Astrocyte (in vitro differentiated cells and primary cell): ENCODE results near the gene NPTX1. TPM values are rescaled to one million over a fixed set of nuclear protein-coding genes. Genes with fewer than 3 reads are reported as not detected.

Experiments used
- DNase-seq: peaks from one replicate; pipeline ENCODE4 v3.0.0-alpha.2; 2010; ENCODE audit warnings: low read depth
- FAIRE-seq: peaks from 2 replicates; lab custom pipeline; 2011; peaks lifted over from hg19 to GRCh38; lab: Jason Lieb, UNC
- H2AFZ ChIP-seq: 2 replicates; pipeline ENCODE4 v1.6.0; 2012; ENCODE audit warnings: low read depth, low read length, inconsistent platforms
- H3K27ac ChIP-seq: 2 replicates; pipeline ENCODE4 v1.5.1; 2011; ENCODE audit warnings: low read depth, low read length, inconsistent platforms
- H3K27me3 ChIP-seq: 2 replicates; pipeline ENCODE4 v1.6.0; 2011; ENCODE audit warnings: low read length, inconsistent platforms; ENCODE audit not compliant: insufficient read depth
- H3K36me3 ChIP-seq: 2 replicates; pipeline ENCODE4 v1.5.1; 2011; ENCODE audit warnings: low read length, inconsistent platforms; ENCODE audit not compliant: insufficient read depth
- H3K4me1 ChIP-seq: 2 replicates; pipeline ENCODE4 v1.5.1; 2011; ENCODE audit warnings: low read length, inconsistent platforms; ENCODE audit not compliant: insufficient read depth
- H3K4me2 ChIP-seq: 2 replicates; pipeline ENCODE4 v1.6.0; 2012; ENCODE audit warnings: low read length, inconsistent platforms
- H3K4me3 ChIP-seq: 2 replicates; pipeline ENCODE4 v1.5.1; 2011; ENCODE audit warnings: low read depth, mild to moderate bottlenecking, low read length, inconsistent platforms; ENCODE audit not compliant: insufficient read depth
- H3K79me2 ChIP-seq: 2 replicates; pipeline ENCODE4 v1.6.0; 2012; ENCODE audit warnings: mild to moderate bottlenecking, low read length, inconsistent platforms; ENCODE audit not compliant: insufficient read depth
- H3K9ac ChIP-seq: 2 replicates; pipeline ENCODE4 v1.6.0; 2012; ENCODE audit warnings: mild to moderate bottlenecking, low read length, inconsistent platforms
- H3K9me3 ChIP-seq: 2 replicates; pipeline ENCODE4 v1.5.1; 2012; ENCODE audit warnings: low read depth, mild to moderate bottlenecking, low read length, inconsistent platforms; ENCODE audit not compliant: insufficient read depth
- H4K20me1 ChIP-seq: 2 replicates; pipeline ENCODE4 v1.6.0; 2012; ENCODE audit warnings: low read length, inconsistent platforms; ENCODE audit not compliant: insufficient read depth
- H3K27ac Mint-ChIP-seq: one replicate; pipeline ENCODE4 v1.8.0; 2021; ENCODE audit warnings: mild to moderate bottlenecking, mixed read lengths; ENCODE audit not compliant: unreplicated experiment
- H3K27me3 Mint-ChIP-seq: one replicate; pipeline ENCODE4 v1.8.0; 2021; ENCODE audit warnings: low read depth, mixed read lengths; ENCODE audit not compliant: unreplicated experiment
- H3K36me3 Mint-ChIP-seq: one replicate; pipeline ENCODE4 v1.8.0; 2021; ENCODE audit warnings: low read depth, mixed read lengths; ENCODE audit not compliant: unreplicated experiment
- H3K4me1 Mint-ChIP-seq: one replicate; pipeline ENCODE4 v1.8.0; 2021; ENCODE audit warnings: low read depth, mixed read lengths; ENCODE audit not compliant: unreplicated experiment
- H3K4me3 Mint-ChIP-seq: one replicate; pipeline ENCODE4 v1.8.0; 2021; ENCODE audit warnings: mild to moderate bottlenecking, moderate library complexity, mixed read lengths; ENCODE audit not compliant: unreplicated experiment
- H3K9me3 Mint-ChIP-seq: one replicate; pipeline ENCODE4 v1.8.0; 2021; ENCODE audit warnings: mild to moderate bottlenecking, mixed read lengths; ENCODE audit not compliant: unreplicated experiment
- EZH2 ChIP-seq: IDR thresholded peaks from 2 replicates; pipeline ENCODE4 v1.6.1; 2012; ENCODE audit warnings: mild to moderate bottlenecking, low read length, inconsistent platforms; ENCODE audit not compliant: insufficient read depth
- total RNA-seq: library from RNA; stranded (reverse); gene quantifications from 2 replicates; pipeline ENCODE4 v1.2.1, GENCODE V29; 2021
- TF ChIP-seq, protein P1 (sequence below): IDR thresholded peaks from 2 replicates; pipeline ENCODE4 v1.5.1; 2011; ENCODE audit warnings: low read depth, mild to moderate bottlenecking, inconsistent platforms, low read length, moderate library complexity; ENCODE audit not compliant: insufficient read depth

Gene NPTX1
- total RNA-seq, 1 donor from 2014 or later: 0.43 TPM

- no peak overlapping the region for H2AFZ ChIP-seq
- FAIRE-seq (no peak), DNase-seq (no peak)
- H3K79me2 ChIP-seq: no peaks in the 10 kb centered on the region
- no peak overlapping the region for H3K4me3 ChIP-seq
- H3K9ac ChIP-seq: no peak overlapping the region
- no peaks in the 10 kb centered on the region for H3K4me1 ChIP-seq
- H4K20me1 ChIP-seq: no peaks in the 10 kb centered on the region
- Mint-ChIP-seq H3K4me3 (no peak overlapping the region), H3K36me3 (no peaks in the 10 kb centered on the region), H3K9me3 (no peaks in the 10 kb centered on the region), H3K27ac (no peak overlapping the region), H3K27me3 (peaks cover 13% of the 10 kb centered on the region), H3K4me1 (no peaks in the 10 kb centered on the region)
- H3K4me2 ChIP-seq: no peak overlapping the region
- H3K9me3 ChIP-seq: no peaks in the 10 kb centered on the region
- no peaks in the 10 kb centered on the region for H3K36me3 ChIP-seq
- H3K27ac ChIP-seq: no peak overlapping the region
- no peaks in the 10 kb centered on the region for H3K27me3 ChIP-seq
- no peak for TF ChIP-seq EZH2
- TF ChIP-seq, protein P1, sequence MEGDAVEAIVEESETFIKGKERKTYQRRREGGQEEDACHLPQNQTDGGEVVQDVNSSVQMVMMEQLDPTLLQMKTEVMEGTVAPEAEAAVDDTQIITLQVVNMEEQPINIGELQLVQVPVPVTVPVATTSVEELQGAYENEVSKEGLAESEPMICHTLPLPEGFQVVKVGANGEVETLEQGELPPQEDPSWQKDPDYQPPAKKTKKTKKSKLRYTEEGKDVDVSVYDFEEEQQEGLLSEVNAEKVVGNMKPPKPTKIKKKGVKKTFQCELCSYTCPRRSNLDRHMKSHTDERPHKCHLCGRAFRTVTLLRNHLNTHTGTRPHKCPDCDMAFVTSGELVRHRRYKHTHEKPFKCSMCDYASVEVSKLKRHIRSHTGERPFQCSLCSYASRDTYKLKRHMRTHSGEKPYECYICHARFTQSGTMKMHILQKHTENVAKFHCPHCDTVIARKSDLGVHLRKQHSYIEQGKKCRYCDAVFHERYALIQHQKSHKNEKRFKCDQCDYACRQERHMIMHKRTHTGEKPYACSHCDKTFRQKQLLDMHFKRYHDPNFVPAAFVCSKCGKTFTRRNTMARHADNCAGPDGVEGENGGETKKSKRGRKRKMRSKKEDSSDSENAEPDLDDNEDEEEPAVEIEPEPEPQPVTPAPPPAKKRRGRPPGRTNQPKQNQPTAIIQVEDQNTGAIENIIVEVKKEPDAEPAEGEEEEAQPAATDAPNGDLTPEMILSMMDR: no peak
Observed at GRCh38 chr17:80430446-80431245, 45.8 kb downstream of the NPTX1 start.

DNA sequence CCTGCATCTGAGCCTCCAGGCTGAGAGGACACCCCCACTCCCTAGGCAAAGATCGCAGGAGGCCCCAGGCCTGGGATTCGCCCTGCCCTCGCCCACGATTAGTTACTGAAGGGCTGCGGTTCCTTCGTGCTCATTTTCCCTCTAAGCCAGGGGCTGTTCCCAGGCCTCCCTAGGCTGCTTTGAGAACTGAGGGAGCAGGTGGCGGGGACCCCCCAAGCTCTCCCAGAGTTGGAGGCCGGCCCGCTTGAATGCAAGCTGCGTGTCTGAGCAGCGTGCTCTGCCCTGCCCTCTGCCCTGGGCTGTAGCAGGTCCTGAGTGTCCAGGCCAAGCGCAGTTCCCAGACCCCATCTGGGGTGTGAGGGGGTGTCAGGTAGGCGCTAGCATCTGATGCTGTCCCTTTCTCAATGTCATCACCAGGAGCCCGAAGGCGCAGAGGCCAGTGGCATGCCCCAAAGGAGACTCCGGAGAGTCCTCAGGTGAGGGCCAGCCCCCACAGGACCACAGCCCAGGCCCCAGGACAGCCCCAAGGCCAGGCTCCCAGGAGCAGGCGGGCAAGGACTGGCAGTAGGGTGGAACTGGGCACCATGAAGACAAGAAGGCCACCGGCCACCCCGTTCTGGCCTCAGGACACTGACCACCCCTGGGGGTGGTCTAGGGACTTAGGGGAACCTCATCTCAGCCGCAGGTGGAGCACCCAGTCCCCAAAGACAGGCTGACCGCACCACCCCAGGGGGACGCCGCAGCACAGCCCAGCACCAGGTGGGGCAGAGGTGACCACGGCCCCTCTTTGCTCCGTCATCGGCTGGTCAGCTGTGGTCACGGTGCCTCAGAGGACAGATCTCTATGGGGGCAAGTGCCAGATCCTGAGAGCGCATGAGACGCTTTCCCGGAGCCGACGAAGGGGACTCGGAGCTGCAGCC lies 46.8 kb downstream of the NPTX1 start:
- H3K4me2 ChIP-seq: no peak overlapping the region
- no peak overlapping the region for H3K27ac ChIP-seq
- no peaks in the 10 kb centered on the region for H3K36me3 ChIP-seq
- no peaks in the 10 kb centered on the region for H3K36me3 Mint-ChIP-seq
- no peaks in the 10 kb centered on the region for H4K20me1 ChIP-seq
- no peaks in the 10 kb centered on the region for H3K4me1 ChIP-seq
- no peaks in the 10 kb centered on the region for H3K9me3 ChIP-seq
- no peak overlapping the region for H3K4me3 ChIP-seq
- no peak overlapping the region for H2AFZ ChIP-seq
- no peak overlapping the region for H3K4me3 Mint-ChIP-seq
- TF ChIP-seq EZH2: no peak
- TF ChIP-seq, protein P1: no peak
- no peaks in the 10 kb centered on the region for H3K27me3 ChIP-seq
- DNase-seq (no peak), FAIRE-seq (no peak)
- H3K27ac Mint-ChIP-seq: no peak overlapping the region
- no peaks in the 10 kb centered on the region for H3K79me2 ChIP-seq
- H3K9me3 Mint-ChIP-seq: no peaks in the 10 kb centered on the region
- peaks cover 11% of the 10 kb centered on the region for H3K27me3 Mint-ChIP-seq
- H3K9ac ChIP-seq: no peak overlapping the region
- no peaks in the 10 kb centered on the region for H3K4me1 Mint-ChIP-seq
